Memory B cell (primary cell): ENCODE results near the gene NEU2.

Source experiments
- ATAC-seq: fragments of 150-1000 bp; cut with Tn5 transposase; 2 replicates; pipeline ENCODE4 v1.10.0; 2021; ENCODE audit warnings: low read depth, mild to moderate bottlenecking, moderate library complexity
- DNase-seq, 2 donors: peaks; one replicate each; pipeline ENCODE4 v3.0.0; 2022; ENCODE audit warnings: low spot score in 2 of 2
- H3K27ac Mint-ChIP-seq: one replicate; pipeline ENCODE4 v1.8.0; 2022; ENCODE audit warnings: mild to moderate bottlenecking, moderate library complexity, mixed read lengths
- H3K27me3 Mint-ChIP-seq: one replicate; pipeline ENCODE4 v1.8.0; 2022; ENCODE audit warnings: mixed read lengths
- H3K36me3 Mint-ChIP-seq: one replicate; pipeline ENCODE4 v1.8.0; 2022; ENCODE audit warnings: mild to moderate bottlenecking, mixed read lengths
- H3K4me1 Mint-ChIP-seq: one replicate; pipeline ENCODE4 v1.8.0; 2022; ENCODE audit warnings: mixed read lengths
- H3K4me3 Mint-ChIP-seq: one replicate; pipeline ENCODE4 v1.8.0; 2022; ENCODE audit warnings: mild to moderate bottlenecking, moderate library complexity, mixed read lengths
- H3K9me3 Mint-ChIP-seq: one replicate; pipeline ENCODE4 v1.8.0; 2022; ENCODE audit warnings: mixed read lengths

Gene NEU2

GRCh38 chr2:233079953-233080835 lies 47.7 kb downstream of the NEU2 start:
- Mint-ChIP-seq H3K4me3 (peak overlapping the region; percentile 88), H3K4me1 (peaks cover 71% of the 10 kb centered on the region), H3K27me3 (no peaks in the 10 kb centered on the region), H3K27ac (peak overlapping the region; percentile 95), H3K36me3 (peaks cover 36% of the 10 kb centered on the region), H3K9me3 (no peaks in the 10 kb centered on the region)
- DNase-seq: no peak
- ATAC-seq: no peak

- no peaks in the 10 kb centered on the region for H3K9me3 Mint-ChIP-seq
- ATAC-seq (no peak), DNase-seq (no peak)
- H3K27ac Mint-ChIP-seq: peak overlapping the region; percentile 95
- H3K27me3 Mint-ChIP-seq: no peaks in the 10 kb centered on the region
- peaks cover 77% of the 10 kb centered on the region for H3K4me1 Mint-ChIP-seq
- peaks cover 42% of the 10 kb centered on the region for H3K36me3 Mint-ChIP-seq
- peak overlapping the region; percentile 88 for H3K4me3 Mint-ChIP-seq
These were observed 48.4 kb downstream of the NEU2 start for GRCh38 chr2:233080836-233081229.

GRCh38 chr2:233081232-233081730 lies 48.8 kb downstream of the NEU2 start:
- peaks cover 43% of the 10 kb centered on the region for H3K36me3 Mint-ChIP-seq
- peak overlapping the region; percentile 95 for H3K27ac Mint-ChIP-seq
- H3K9me3 Mint-ChIP-seq: no peaks in the 10 kb centered on the region
- peak overlapping the region; percentile 88 for H3K4me3 Mint-ChIP-seq
- H3K27me3 Mint-ChIP-seq: no peaks in the 10 kb centered on the region
- DNase-seq (no peak), ATAC-seq (no peak)
- H3K4me1 Mint-ChIP-seq: peaks cover 80% of the 10 kb centered on the region

- H3K27me3 Mint-ChIP-seq: no peaks in the 10 kb centered on the region
- ATAC-seq (no peak), DNase-seq (no peak)
- H3K36me3 Mint-ChIP-seq: peaks cover 44% of the 10 kb centered on the region
- H3K9me3 Mint-ChIP-seq: no peaks in the 10 kb centered on the region
- H3K4me1 Mint-ChIP-seq: peaks cover 79% of the 10 kb centered on the region
- H3K4me3 Mint-ChIP-seq: peak overlapping the region; percentile 88
- peak overlapping the region; percentile 95 for H3K27ac Mint-ChIP-seq
These were observed 49.3 kb downstream of the NEU2 start for GRCh38 chr2:233081731-233082221.

- H3K9me3 Mint-ChIP-seq: no peaks in the 10 kb centered on the region
- H3K27me3 Mint-ChIP-seq: no peaks in the 10 kb centered on the region
- DNase-seq (no peak), ATAC-seq (peak; percentile 57)
- H3K36me3 Mint-ChIP-seq: peaks cover 43% of the 10 kb centered on the region
- peak overlapping the region; percentile 88 for H3K4me3 Mint-ChIP-seq
- peak overlapping the region; percentile 95 for H3K27ac Mint-ChIP-seq
- peaks cover 78% of the 10 kb centered on the region for H3K4me1 Mint-ChIP-seq
These were observed 49.9 kb downstream of the NEU2 start for GRCh38 chr2:233082222-233082930.

- Mint-ChIP-seq H3K36me3 (peaks cover 44% of the 10 kb centered on the region), H3K4me3 (peak overlapping the region; percentile 88), H3K27ac (peak overlapping the region; percentile 95), H3K27me3 (no peaks in the 10 kb centered on the region), H3K4me1 (peaks cover 79% of the 10 kb centered on the region), H3K9me3 (no peaks in the 10 kb centered on the region)
- DNase-seq (no peak), ATAC-seq (no peak)
These were observed 50.7 kb downstream of the NEU2 start for GRCh38 chr2:233082931-233083755.

GRCh38 chr2:233083782-233084181 lies 51.3 kb downstream of the NEU2 start:
- H3K4me1 Mint-ChIP-seq: peaks cover 84% of the 10 kb centered on the region
- peak overlapping the region; percentile 88 for H3K4me3 Mint-ChIP-seq
- peak overlapping the region; percentile 95 for H3K27ac Mint-ChIP-seq
- H3K36me3 Mint-ChIP-seq: peaks cover 48% of the 10 kb centered on the region
- no peaks in the 10 kb centered on the region for H3K9me3 Mint-ChIP-seq
- ATAC-seq (no peak), DNase-seq (no peak)
- H3K27me3 Mint-ChIP-seq: no peaks in the 10 kb centered on the region

- H3K36me3 Mint-ChIP-seq: peaks cover 43% of the 10 kb centered on the region
These were observed 52.0 kb downstream of the NEU2 start for GRCh38 chr2:233084488-233084887.

More at GRCh38 chr2:233084488-233084887, 52.0 kb downstream of the NEU2 start:
- DNase-seq (no peak), ATAC-seq (peak; percentile 9)
- H3K4me1 Mint-ChIP-seq: peaks cover 83% of the 10 kb centered on the region
- H3K27me3 Mint-ChIP-seq: no peaks in the 10 kb centered on the region
- peak overlapping the region; percentile 95 for H3K27ac Mint-ChIP-seq
- H3K4me3 Mint-ChIP-seq: peak overlapping the region; percentile 88
- H3K9me3 Mint-ChIP-seq: no peaks in the 10 kb centered on the region
